Gastroesophageal sphincter (tissue), 4 donors: ENCODE data around the gene GAMT. TPM values are rescaled to one million over a fixed set of nuclear protein-coding genes. Genes with fewer than 3 reads are reported as not detected.

Experiments used
- ATAC-seq: fragments of 150-250 bp; one replicate; pipeline ENCODE4 v1.9.1; 2016; ENCODE audit warnings: mild to moderate bottlenecking, moderate library complexity
- H3K27ac ChIP-seq, 4 donors: fragments of 200-600 bp; sonication (generic) in 3 of 4; 1 replicate in 3 of 4; 2 replicates in 1 of 4; pipeline ENCODE4 v1.5.1; 2016 to 2019
- H3K27me3 ChIP-seq: fragments of 200-600 bp; sonication (generic); one replicate; pipeline ENCODE4 v1.5.1; 2019
- H3K36me3 ChIP-seq, 2 donors: fragments of 200-600 bp; sonication (generic); one replicate each; pipeline ENCODE4 v1.5.1; 2019; ENCODE audit warnings: control low read depth in 1 of 2
- H3K4me1 ChIP-seq, 3 donors: fragments of 200-600 bp; sonication (generic); 1 replicate in 2 of 3; 2 replicates in 1 of 3; pipeline ENCODE4 v1.5.1; 2016 to 2019; ENCODE audit warnings: control low read depth in 2 of 3
- H3K4me3 ChIP-seq, 2 donors: fragments of 200-600 bp; sonication (generic); one replicate each; pipeline ENCODE4 v1.5.1; 2019; ENCODE audit warnings: mild to moderate bottlenecking in 1 of 2, moderate library complexity in 1 of 2
- H3K9me3 ChIP-seq, 3 donors: fragments of 200-600 bp; sonication (generic); one replicate each; pipeline ENCODE4 v1.5.1; 2017 to 2019; ENCODE audit warnings: control low read depth in 2 of 3
- EP300 ChIP-seq: sonication (generic); formaldehyde crosslinking; IDR thresholded peaks from one replicate; pipeline ENCODE4 v1.6.1; 2017; ENCODE audit warnings: antibody characterized with exemption, mild to moderate bottlenecking
- POLR2A ChIP-seq, 2 donors: fragments of 450-650 bp; IDR thresholded peaks; one replicate each; pipeline ENCODE4 v1.6.1; 2017; ENCODE audit warnings: antibody characterized with exemption in 2 of 2, mild to moderate bottlenecking in 2 of 2, moderate library complexity in 1 of 2
- POLR2AphosphoS5 ChIP-seq: sonication (generic); formaldehyde crosslinking; IDR thresholded peaks from one replicate; pipeline ENCODE4 v1.6.1; 2017; ENCODE audit warnings: antibody characterized with exemption
- WGBS, 2 donors: methylation state at CpG; one replicate each; pipeline ENCODE4 v1.1.5; 2018; ENCODE audit warnings: low coverage in 1 of 2; 5-methylcytosine and 5-hydroxymethylcytosine counted together
- total RNA-seq, 4 donors: library from RNA; depleted of rRNA; stranded (reverse); fragments of >200 nt; gene quantifications; one replicate each; pipeline ENCODE4 v1.1.0, GENCODE V29; 2016
- TF ChIP-seq, protein P1 (sequence below), 4 experiments: fragments of 200-600 bp in 2 of 4; fragments of 450-650 bp in 2 of 4; sonication (generic) in 1 of 4; IDR thresholded peaks; one replicate each; pipeline ENCODE4 v1.5.1; 2017 to 2019; ENCODE audit warnings: antibody characterized with exemption in 4 of 4, mild to moderate bottlenecking in 2 of 4, moderate library complexity in 2 of 4

The GAMT gene
- total RNA-seq, 4 donors from 2014 or later: 10.4 to 14.7 (median 10.9) TPM

DNA sequence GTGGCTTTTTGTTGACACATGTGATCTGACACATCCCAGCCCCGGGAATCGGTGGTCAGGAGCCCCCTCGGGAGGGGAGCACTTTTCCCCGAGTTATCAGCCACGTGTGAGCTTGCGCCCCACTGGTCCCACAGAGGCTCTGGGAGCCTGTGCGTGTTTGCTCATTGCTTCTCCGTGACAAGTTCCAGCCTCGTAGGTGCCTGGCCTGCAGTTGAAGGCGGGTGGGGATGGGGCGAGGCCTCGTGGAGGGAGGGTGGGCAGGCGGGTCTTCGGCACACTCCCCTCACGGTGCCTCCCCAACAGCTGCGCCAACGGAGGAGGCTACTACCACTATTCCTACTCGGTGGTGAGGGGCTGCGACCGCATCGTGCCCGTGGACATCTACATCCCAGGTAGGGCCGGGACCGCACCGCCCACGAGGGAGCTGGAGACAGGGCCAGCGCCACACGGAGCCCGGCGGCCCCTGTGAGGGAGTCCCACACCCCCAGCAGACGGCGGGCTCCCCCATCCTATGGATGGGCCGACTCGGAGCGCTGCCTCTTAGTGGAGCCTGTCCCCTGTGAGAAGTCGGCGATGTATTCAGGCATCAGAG is 8.3 kb downstream of the GAMT start:
- no peak for ATAC-seq
- peaks cover 0 to 79% of the 10 kb centered on the region in 2 donors for H3K36me3 ChIP-seq
- WGBS, 2 donors: no CpG with 5 or more reads among the region's 37 CpGs
- H3K4me3 ChIP-seq: no peak overlapping the region
- no peaks in the 10 kb centered on the region for H3K9me3 ChIP-seq
- peaks cover 0 to 26% (median 9%) of the 10 kb centered on the region in 3 donors for H3K4me1 ChIP-seq
- H3K27ac ChIP-seq: no peak overlapping the region
- H3K27me3 ChIP-seq: no peaks in the 10 kb centered on the region
- TF ChIP-seq, protein P1, sequence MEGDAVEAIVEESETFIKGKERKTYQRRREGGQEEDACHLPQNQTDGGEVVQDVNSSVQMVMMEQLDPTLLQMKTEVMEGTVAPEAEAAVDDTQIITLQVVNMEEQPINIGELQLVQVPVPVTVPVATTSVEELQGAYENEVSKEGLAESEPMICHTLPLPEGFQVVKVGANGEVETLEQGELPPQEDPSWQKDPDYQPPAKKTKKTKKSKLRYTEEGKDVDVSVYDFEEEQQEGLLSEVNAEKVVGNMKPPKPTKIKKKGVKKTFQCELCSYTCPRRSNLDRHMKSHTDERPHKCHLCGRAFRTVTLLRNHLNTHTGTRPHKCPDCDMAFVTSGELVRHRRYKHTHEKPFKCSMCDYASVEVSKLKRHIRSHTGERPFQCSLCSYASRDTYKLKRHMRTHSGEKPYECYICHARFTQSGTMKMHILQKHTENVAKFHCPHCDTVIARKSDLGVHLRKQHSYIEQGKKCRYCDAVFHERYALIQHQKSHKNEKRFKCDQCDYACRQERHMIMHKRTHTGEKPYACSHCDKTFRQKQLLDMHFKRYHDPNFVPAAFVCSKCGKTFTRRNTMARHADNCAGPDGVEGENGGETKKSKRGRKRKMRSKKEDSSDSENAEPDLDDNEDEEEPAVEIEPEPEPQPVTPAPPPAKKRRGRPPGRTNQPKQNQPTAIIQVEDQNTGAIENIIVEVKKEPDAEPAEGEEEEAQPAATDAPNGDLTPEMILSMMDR (IDR thresholded peaks at IDR 0.05): no peak
- TF ChIP-seq EP300 (no peak), POLR2A (IDR thresholded peaks at IDR 0.05) (no peak), POLR2AphosphoS5 (no peak)

DNA sequence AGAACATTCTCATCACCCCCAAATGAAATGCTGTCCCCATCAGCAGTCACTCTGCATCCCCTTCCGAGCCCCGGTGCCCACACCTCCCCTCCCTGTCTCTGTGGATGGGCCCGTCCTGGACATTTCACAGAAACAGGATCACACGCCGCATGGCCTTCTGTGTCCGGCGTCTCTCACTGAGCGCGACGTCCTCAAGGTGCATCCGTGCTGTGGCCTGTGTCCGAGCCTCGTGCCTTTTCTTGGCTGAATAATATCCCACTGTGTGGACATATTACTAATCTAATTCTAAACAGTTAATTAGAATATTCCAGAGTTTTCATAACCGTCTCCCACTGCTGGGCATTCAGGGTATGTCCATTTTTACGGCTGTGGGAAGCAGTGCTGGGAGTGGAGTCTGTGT is 8.9 kb downstream of the GAMT start:
- TF ChIP-seq POLR2A (IDR thresholded peaks at IDR 0.05): no peak
- TF ChIP-seq, protein P1 (IDR thresholded peaks at IDR 0.05): no peak
- TF ChIP-seq POLR2AphosphoS5: no peak
- TF ChIP-seq EP300: no peak
- Histone ChIP-seq H3K4me3 (no peak overlapping the region), H3K36me3 (peaks cover 0 to 85% of the 10 kb centered on the region in 2 donors), H3K4me1 (peaks cover 0 to 32% (median 9%) of the 10 kb centered on the region in 3 donors), H3K9me3 (no peaks in the 10 kb centered on the region), H3K27me3 (no peaks in the 10 kb centered on the region), H3K27ac (no peak overlapping the region)
- ATAC-seq: no peak
- 93 to 96% methylated on average over 13 of the region's 15 CpGs for WGBS, 2 donors

DNA sequence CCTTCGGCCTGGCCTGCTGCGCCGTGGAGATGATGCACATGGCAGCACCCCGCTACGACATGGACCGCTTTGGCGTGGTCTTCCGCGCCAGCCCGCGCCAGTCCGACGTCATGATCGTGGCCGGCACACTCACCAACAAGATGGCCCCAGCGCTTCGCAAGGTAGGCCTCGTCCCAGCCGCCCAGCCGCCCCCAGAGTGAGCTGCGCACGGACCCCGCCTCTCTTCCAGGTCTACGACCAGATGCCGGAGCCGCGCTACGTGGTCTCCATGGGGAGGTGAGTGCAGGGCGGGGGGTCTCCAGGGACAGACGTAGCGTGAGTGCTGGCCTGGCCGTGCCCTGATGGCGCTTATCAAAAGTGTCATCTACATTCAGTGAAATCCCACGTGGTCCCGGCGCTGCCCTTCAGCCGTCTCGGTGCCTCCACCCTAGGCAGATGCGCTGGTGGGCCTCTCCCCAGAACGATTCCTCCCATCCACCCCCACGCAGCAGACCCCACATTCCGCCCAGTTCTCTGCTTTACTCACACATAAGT is 10.4 kb downstream of the GAMT start:
- ATAC-seq: no peak
- no peak for TF ChIP-seq POLR2A (IDR thresholded peaks at IDR 0.05)
- TF ChIP-seq POLR2AphosphoS5: no peak
- TF ChIP-seq, protein P1 (IDR thresholded peaks at IDR 0.05): no peak
- TF ChIP-seq EP300: no peak
- 80% methylated on average over 2 to 12 of the region's 42 CpGs for WGBS, 2 donors
- Histone ChIP-seq H3K36me3 (peaks cover 0 to 100% of the 10 kb centered on the region in 2 donors), H3K4me1 (peaks cover 0 to 39% (median 2%) of the 10 kb centered on the region in 3 donors), H3K27ac (no peak overlapping the region), H3K4me3 (no peak overlapping the region), H3K9me3 (no peaks in the 10 kb centered on the region), H3K27me3 (no peaks in the 10 kb centered on the region)

DNA sequence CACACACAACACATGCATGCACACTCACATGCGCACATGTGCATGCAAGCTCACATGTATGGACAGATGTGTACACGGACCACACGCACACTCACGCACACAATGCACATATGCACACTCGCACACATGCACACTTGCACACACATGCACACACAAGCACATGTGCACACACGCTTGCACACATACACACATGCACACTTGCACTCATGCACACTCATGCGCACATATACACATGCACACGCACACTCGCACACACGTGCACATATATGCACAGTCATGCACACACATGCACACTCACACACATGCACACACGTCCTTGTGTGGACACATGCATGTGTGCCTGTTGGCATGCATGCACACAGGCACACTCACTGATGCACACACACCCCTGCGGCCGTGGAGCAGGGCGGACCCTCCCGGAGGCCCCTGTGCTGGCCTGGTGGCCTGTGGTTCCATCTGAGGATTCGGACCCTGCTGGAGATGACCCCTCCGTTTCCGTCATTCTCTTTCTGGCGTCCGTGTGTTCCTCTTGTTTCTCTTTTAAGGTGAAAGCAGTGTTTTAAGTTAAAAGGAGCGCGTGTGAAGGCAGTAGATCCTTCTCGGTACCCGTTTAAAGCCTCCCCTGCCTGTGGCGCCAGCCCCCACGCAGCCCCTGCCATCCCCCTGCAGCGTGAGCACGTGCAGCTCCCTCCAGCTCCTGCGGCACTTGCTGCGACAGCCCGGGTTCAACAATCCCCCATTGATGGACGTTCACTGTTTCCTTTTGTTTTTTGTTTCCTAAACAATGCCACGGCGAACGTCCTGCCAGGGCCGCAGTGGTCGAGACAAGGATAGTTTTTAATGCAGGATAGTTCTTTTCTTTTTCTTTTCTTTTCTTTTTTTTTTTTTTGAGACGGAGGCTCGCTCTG is 12.1 kb downstream of the GAMT start:
- Histone ChIP-seq H3K4me1 (peaks cover 0 to 39% (median 12%) of the 10 kb centered on the region in 3 donors), H3K36me3 (peaks cover 0 to 86% of the 10 kb centered on the region in 2 donors), H3K27me3 (no peaks in the 10 kb centered on the region), H3K9me3 (no peaks in the 10 kb centered on the region), H3K27ac (no peak overlapping the region), H3K4me3 (no peak overlapping the region)
- no peak for ATAC-seq
- TF ChIP-seq EP300 (no peak), POLR2A (IDR thresholded peaks at IDR 0.05) (no peak), POLR2AphosphoS5 (no peak)
- TF ChIP-seq, protein P1 (IDR thresholded peaks at IDR 0.05): no peak
- 79 to 90% methylated on average over 15 to 34 of the region's 39 CpGs for WGBS, 2 donors
